ENCODE data around the gene VWA3A. TPM values are rescaled to one million over a fixed set of nuclear protein-coding genes. Genes with fewer than 3 reads are reported as not detected.
"Not testable (repeated sequence)": the region's sequence is repeated elsewhere in the genome, so short reads cannot be mapped to it uniquely, and the experiment has no call there.

VWA3A gene
- total RNA-seq, 4 donors from 2014 or later = 0.24 TPM; not detected in 3

GRCh38 chr16:22165508-22166285 is 73.4 kb downstream of the VWA3A start:
- DNase-seq (ENCODE audit: low spot score) = no peak

GRCh38 chr16:22171953-22172352 is 79.6 kb downstream of the VWA3A start:
- ATAC-seq (ENCODE audit: low FRiP score) = no peak
- no peak for DNase-seq (ENCODE audit: low spot score)
- no peak for TF ChIP-seq CTCF (IDR thresholded peaks at IDR 0.05)

More at GRCh38 chr16:22165508-22166285, 73.4 kb downstream of the VWA3A start:
- no peak for TF ChIP-seq CTCF (IDR thresholded peaks at IDR 0.05)
- ATAC-seq (ENCODE audit: low FRiP score) = no peak

GRCh38 chr16:22172642-22173041 is 80.3 kb downstream of the VWA3A start:
- not testable (repeated sequence) for DNase-seq (ENCODE audit: low spot score); ATAC-seq (ENCODE audit: low FRiP score)

- DNase-seq (ENCODE audit: low spot score) (no peak), ATAC-seq (ENCODE audit: low FRiP score) (no peak)
- TF ChIP-seq CTCF (IDR thresholded peaks at IDR 0.05) = no peak
Measured at GRCh38 chr16:22174642-22175041, 82.3 kb downstream of the VWA3A start.

- DNase-seq (ENCODE audit: low spot score) = no peak
- no peak for TF ChIP-seq CTCF (IDR thresholded peaks at IDR 0.05)
- no peak for ATAC-seq (ENCODE audit: low FRiP score)
Measured at GRCh38 chr16:22177968-22178930, 85.9 kb downstream of the VWA3A start.

- DNase-seq (ENCODE audit: low spot score) (no peak), ATAC-seq (ENCODE audit: low FRiP score) (no peak)
- TF ChIP-seq CTCF (IDR thresholded peaks at IDR 0.05) = no peak
Measured at GRCh38 chr16:22181426-22181825, 89.1 kb downstream of the VWA3A start.

- no peak for ATAC-seq (ENCODE audit: low FRiP score)
- TF ChIP-seq CTCF (IDR thresholded peaks at IDR 0.05) = no peak
Measured at GRCh38 chr16:22181843-22182242, 89.5 kb downstream of the VWA3A start.

More at GRCh38 chr16:22181843-22182242, 89.5 kb downstream of the VWA3A start:
- no peak for DNase-seq (ENCODE audit: low spot score)
